Activated naive CD4-positive, alpha-beta T cell treated with anti-CD3 and anti-CD28 coated beads for 36 hours (primary cell): ENCODE measurements around the gene EPN2. TPM values are rescaled to one million over a fixed set of nuclear protein-coding genes. Genes with fewer than 3 reads are reported as not detected.

Source experiments
- CTCF ChIA-PET: fragments of 350-600 bp; sonication (Branson Sonifier 250); formaldehyde crosslinking; loops from one replicate; lab custom pipeline; 2021; ENCODE audit warnings: antibody characterized with exemption; lab: Charles Lee
- DNase-seq: peaks from one replicate; pipeline ENCODE4 v3.0.0-alpha.2; 2020
- H3K27ac Mint-ChIP-seq: one replicate; pipeline ENCODE4 v1.8.0; 2021; ENCODE audit warnings: mild to moderate bottlenecking, mixed read lengths
- H3K27me3 Mint-ChIP-seq: one replicate; pipeline ENCODE4 v1.8.0; 2021; ENCODE audit warnings: low read depth, mixed read lengths
- H3K36me3 Mint-ChIP-seq: one replicate; pipeline ENCODE4 v1.8.0; 2021; ENCODE audit warnings: low read depth, mixed read lengths
- H3K4me1 Mint-ChIP-seq: one replicate; pipeline ENCODE4 v1.8.0; 2021; ENCODE audit warnings: low read depth, mixed read lengths
- H3K4me3 Mint-ChIP-seq: one replicate; pipeline ENCODE4 v1.8.0; 2021; ENCODE audit warnings: mild to moderate bottlenecking, moderate library complexity, mixed read lengths
- H3K9me3 Mint-ChIP-seq: one replicate; pipeline ENCODE4 v1.8.0; 2021; ENCODE audit warnings: mixed read lengths
- intact Hi-C: fragments of 100-400 bp; cut with micrococcal nuclease; formaldehyde crosslinking; loops from one replicate; pipeline ENCODE4 v1.15.1; 2023
- total RNA-seq, 2 experiments: library from RNA; stranded (reverse); gene quantifications; one replicate each; pipeline ENCODE4 v1.2.3, GENCODE V29; 2021

EPN2 gene
- total RNA-seq, 2 experiments from 2014 or later = 5.4 to 5.6 TPM

GRCh38 chr17:19363460-19364035 lies 126.4 kb downstream of the EPN2 start:
- intact Hi-C loops = loop anchor here (2.0 to 10.0 kb wide), 4 partner anchors 285 to 1181 kb away; partner anchors contain the start of genes AKAP10, ALDH3A2 and ALKBH5
- no peak overlapping the region for H3K4me3 Mint-ChIP-seq
- CTCF ChIA-PET = interaction anchor here (0.9 to 5.2 kb wide), 22 partner anchors 9 to 403 kb away, joined by 3 to 85 read pairs (median 4); partner anchors contain the start of genes ALDH3A2 and MAPK7
- DNase-seq = no peak
- no peak overlapping the region for H3K27ac Mint-ChIP-seq
- peaks cover 5% of the 10 kb centered on the region for H3K4me1 Mint-ChIP-seq
- H3K36me3 Mint-ChIP-seq = no peaks in the 10 kb centered on the region
- peaks cover 2% of the 10 kb centered on the region for H3K27me3 Mint-ChIP-seq
- H3K9me3 Mint-ChIP-seq = no peaks in the 10 kb centered on the region

GRCh38 chr17:19364699-19365498 lies 127.7 kb downstream of the EPN2 start:
- H3K4me1 Mint-ChIP-seq = peaks cover 14% of the 10 kb centered on the region
- CTCF ChIA-PET = interaction anchor here (0.6 to 5.2 kb wide), 9 partner anchors 10 to 306 kb away, joined by 3 to 85 read pairs (median 4); partner anchors contain the start of gene MAPK7
- H3K4me3 Mint-ChIP-seq = no peak overlapping the region
- no peak overlapping the region for H3K27ac Mint-ChIP-seq
- H3K27me3 Mint-ChIP-seq = peaks cover 2% of the 10 kb centered on the region
- DNase-seq = no peak
- no peaks in the 10 kb centered on the region for H3K36me3 Mint-ChIP-seq
- intact Hi-C loops = loop anchor here (10.0 kb wide), 1 partner anchor 610 kb away; the partner anchor contains the start of gene AKAP10
- H3K9me3 Mint-ChIP-seq = no peaks in the 10 kb centered on the region

- CTCF ChIA-PET = interaction anchor here (0.6 to 5.2 kb wide), 9 partner anchors 9 to 306 kb away, joined by 3 to 85 read pairs (median 4); partner anchors contain the start of gene MAPK7
- H3K27me3 Mint-ChIP-seq = no peaks in the 10 kb centered on the region
- H3K27ac Mint-ChIP-seq = no peak overlapping the region
- no peaks in the 10 kb centered on the region for H3K36me3 Mint-ChIP-seq
- DNase-seq = no peak
- H3K4me1 Mint-ChIP-seq = peaks cover 20% of the 10 kb centered on the region
- H3K4me3 Mint-ChIP-seq = no peak overlapping the region
- H3K9me3 Mint-ChIP-seq = no peaks in the 10 kb centered on the region
- intact Hi-C loops = loop anchor here (10.0 kb wide), 1 partner anchor 609 kb away; the partner anchor contains the start of gene AKAP10
Observed at GRCh38 chr17:19365499-19365817, 128.3 kb downstream of the EPN2 start.

- no peaks in the 10 kb centered on the region for H3K36me3 Mint-ChIP-seq
- H3K4me3 Mint-ChIP-seq = no peak overlapping the region
- CTCF ChIA-PET = interaction anchor here (0.6 to 5.2 kb wide), 9 partner anchors 9 to 305 kb away, joined by 3 to 85 read pairs (median 4); partner anchors contain the start of gene MAPK7
- H3K27me3 Mint-ChIP-seq = no peaks in the 10 kb centered on the region
- no peak overlapping the region for H3K27ac Mint-ChIP-seq
- no peak for DNase-seq
- peaks cover 24% of the 10 kb centered on the region for H3K4me1 Mint-ChIP-seq
- no peaks in the 10 kb centered on the region for H3K9me3 Mint-ChIP-seq
- intact Hi-C loops = loop anchor here (10.0 kb wide), 1 partner anchor 609 kb away; the partner anchor contains the start of gene AKAP10
Observed at GRCh38 chr17:19365833-19366636, 128.9 kb downstream of the EPN2 start.

DNA sequence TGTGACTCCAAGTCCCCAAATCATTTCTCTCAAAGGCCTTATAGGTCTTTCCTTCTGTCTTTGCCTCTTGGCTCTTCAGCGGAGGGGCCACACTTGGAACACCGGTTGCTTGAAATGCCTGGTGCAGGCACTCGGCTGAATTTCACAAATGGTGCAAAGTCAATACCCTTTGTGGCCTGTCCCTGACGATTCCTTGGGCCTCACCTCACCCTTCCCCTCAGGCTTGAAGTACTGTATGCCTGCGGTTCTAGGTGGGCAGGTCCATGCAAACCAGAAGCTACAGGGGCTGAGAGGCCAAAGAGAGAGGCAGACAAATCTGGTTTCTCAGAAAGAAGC lies 129.4 kb downstream of the EPN2 start:
- no peaks in the 10 kb centered on the region for H3K36me3 Mint-ChIP-seq
- intact Hi-C loops = loop anchor here (10.0 kb wide), 1 partner anchor 608 kb away; the partner anchor contains the start of gene AKAP10
- H3K27me3 Mint-ChIP-seq = no peaks in the 10 kb centered on the region
- H3K27ac Mint-ChIP-seq = no peak overlapping the region
- H3K9me3 Mint-ChIP-seq = no peaks in the 10 kb centered on the region
- CTCF ChIA-PET = interaction anchor here (4.9 to 5.2 kb wide), 2 partner anchors 13 to 80 kb away, joined by 46 to 85 read pairs; partner anchors contain the start of gene MAPK7
- no peak overlapping the region for H3K4me3 Mint-ChIP-seq
- no peak for DNase-seq
- H3K4me1 Mint-ChIP-seq = peaks cover 27% of the 10 kb centered on the region

DNA sequence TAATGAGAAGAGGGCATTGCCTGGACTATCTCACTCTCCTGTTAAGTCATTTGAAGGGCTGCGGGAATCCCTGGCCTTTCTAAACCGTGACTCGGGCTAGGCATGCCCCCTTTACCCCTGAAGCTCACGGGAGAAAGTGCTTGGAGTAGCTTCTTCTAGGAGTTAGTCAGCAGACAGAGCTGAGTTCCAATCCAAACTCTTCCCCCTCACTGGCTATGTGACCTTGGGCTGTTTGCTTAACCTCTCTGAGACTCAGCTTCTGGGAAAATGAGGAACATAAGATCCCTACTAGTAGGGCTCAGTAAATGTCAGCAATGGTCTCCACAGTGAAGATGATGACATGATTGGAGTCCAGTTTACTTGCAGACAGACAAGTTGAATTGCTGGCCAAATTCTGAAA lies 131.1 kb downstream of the EPN2 start:
- Mint-ChIP-seq H3K4me1 (peaks cover 22% of the 10 kb centered on the region), H3K36me3 (no peaks in the 10 kb centered on the region), H3K27me3 (no peaks in the 10 kb centered on the region), H3K4me3 (no peak overlapping the region), H3K27ac (no peak overlapping the region), H3K9me3 (no peaks in the 10 kb centered on the region)
- CTCF ChIA-PET = interaction anchor here (1.1 to 1.3 kb wide), 3 partner anchors 10 to 30 kb away, joined by 3 to 5 read pairs (median 3); partner anchors contain the start of gene MAPK7
- intact Hi-C loops = loop anchor here (10.0 kb wide), 1 partner anchor 607 kb away; the partner anchor contains the start of gene AKAP10
- DNase-seq = no peak

- Mint-ChIP-seq H3K27me3 (no peaks in the 10 kb centered on the region), H3K36me3 (no peaks in the 10 kb centered on the region), H3K4me1 (peaks cover 22% of the 10 kb centered on the region), H3K27ac (no peak overlapping the region), H3K4me3 (no peak overlapping the region), H3K9me3 (no peaks in the 10 kb centered on the region)
- intact Hi-C loops = loop anchor here (10.0 kb wide), 1 partner anchor 606 kb away; the partner anchor contains the start of gene AKAP10
- CTCF ChIA-PET = interaction anchor here (1.1 to 1.8 kb wide), 4 partner anchors 9 to 78 kb away, joined by 3 to 10 read pairs (median 4); partner anchors contain the start of gene MAPK7
- DNase-seq = no peak
Observed at GRCh38 chr17:19369107-19369778, 132.1 kb downstream of the EPN2 start.

DNA sequence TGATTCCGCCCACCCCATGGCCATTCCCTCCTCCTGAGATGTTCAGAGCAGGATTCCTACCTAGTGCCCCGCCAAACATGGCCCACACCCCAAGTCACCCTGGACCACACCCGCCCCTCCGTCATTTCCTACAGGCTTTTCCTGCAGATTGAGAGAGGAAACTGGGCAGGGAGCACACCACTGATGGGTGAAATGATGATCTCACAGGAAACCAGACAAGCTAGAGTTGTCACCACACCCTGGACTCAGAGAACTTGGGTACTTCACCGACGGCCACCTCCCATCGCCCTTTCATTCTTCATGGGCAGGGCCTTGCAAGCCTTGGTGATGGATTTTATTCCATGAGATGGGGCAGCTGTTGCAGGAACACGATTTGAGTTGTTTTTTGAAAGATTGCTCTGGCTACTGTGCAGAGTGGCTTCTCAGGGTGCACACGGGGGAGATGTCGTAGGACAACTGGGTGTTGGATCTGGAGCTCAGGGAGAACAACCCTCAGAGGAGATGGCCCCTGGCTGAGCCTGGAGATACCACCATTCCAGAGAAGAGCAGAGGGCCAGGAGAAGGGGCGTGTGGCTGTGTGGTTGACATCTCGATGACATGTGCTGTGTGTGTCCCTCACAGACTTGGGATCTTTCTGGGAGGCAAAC lies 132.8 kb downstream of the EPN2 start:
- no peaks in the 10 kb centered on the region for H3K27me3 Mint-ChIP-seq
- intact Hi-C loops = loop anchor here (10.0 kb wide), 1 partner anchor 605 kb away; the partner anchor contains the start of gene AKAP10
- H3K36me3 Mint-ChIP-seq = no peaks in the 10 kb centered on the region
- CTCF ChIA-PET = interaction anchor here (1.8 kb wide), 1 partner anchor 77 kb away, joined by 10 read pairs; no protein-coding TSS in a partner anchor
- H3K4me1 Mint-ChIP-seq = peaks cover 22% of the 10 kb centered on the region
- peak; percentile 21 for DNase-seq
- H3K9me3 Mint-ChIP-seq = no peaks in the 10 kb centered on the region
- H3K27ac Mint-ChIP-seq = no peak overlapping the region
- H3K4me3 Mint-ChIP-seq = no peak overlapping the region

DNA sequence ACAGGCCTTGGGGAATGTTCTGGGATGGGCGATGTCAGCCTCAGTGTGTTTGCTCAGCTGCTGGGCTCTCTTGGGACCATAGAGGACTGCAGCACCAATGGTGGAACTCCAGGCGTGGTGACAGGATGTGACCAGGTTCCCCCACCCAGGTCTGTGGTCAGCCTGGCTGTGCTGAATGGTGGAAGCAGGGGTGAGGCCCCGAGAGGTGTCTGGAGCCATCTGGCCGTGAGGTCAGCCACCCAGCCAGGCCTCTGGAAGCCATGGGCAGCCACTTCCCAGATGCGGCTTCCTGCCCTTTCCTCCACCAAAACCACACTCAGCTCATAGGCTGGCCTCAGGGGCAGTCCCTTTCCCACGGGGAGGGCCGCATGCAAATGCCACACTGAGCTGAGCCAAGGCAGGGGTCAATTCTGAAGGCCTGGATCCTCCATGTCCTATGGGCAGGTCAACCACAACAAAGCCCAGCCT lies 133.4 kb downstream of the EPN2 start:
- intact Hi-C loops = no loop called here
- CTCF ChIA-PET = interaction anchor here (1.0 to 1.8 kb wide), 2 partner anchors 8 to 77 kb away, joined by 6 to 10 read pairs; partner anchors contain the start of gene B9D1
- Mint-ChIP-seq H3K4me1 (peaks cover 22% of the 10 kb centered on the region), H3K9me3 (no peaks in the 10 kb centered on the region), H3K4me3 (no peak overlapping the region), H3K27me3 (no peaks in the 10 kb centered on the region), H3K36me3 (no peaks in the 10 kb centered on the region), H3K27ac (no peak overlapping the region)
- DNase-seq = peak; percentile 18

DNA sequence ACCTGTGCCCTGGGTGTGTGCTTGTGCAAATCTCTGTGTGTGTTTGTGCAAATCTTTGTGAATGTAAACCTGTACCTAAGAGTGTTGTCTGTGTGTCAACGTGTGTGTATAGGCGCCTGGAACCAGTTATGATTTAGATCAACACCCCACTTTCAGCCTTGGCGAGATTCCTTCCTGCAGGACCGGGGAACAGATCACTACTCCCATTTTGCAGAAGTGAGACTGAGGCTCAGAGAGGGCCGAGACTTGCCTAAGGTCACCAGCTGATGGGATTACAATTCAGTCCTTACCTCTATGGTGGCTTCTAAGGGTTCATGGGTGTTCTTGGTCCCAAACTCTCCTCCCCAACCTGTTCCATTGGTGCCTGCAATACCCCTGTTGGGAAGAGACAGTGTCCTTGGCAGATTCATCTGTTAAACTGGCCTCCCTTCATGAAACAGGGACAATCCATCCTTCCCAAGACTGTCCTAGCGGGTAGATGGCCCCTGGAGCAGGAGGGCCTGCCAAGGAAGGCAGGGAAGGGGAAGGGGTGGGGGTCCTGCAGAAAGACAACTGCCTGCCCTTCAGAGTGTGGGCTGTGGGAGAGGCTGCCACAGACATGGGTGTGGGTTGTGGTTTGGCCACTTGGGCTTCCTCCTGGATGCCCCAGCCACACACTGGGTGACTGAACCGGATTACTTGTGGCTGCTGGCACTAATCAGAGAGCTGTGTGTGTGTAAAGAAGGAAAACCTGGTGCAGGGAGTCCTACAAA lies 134.3 kb downstream of the EPN2 start:
- no peak for DNase-seq
- Mint-ChIP-seq H3K9me3 (no peaks in the 10 kb centered on the region), H3K4me3 (no peak overlapping the region), H3K36me3 (no peaks in the 10 kb centered on the region), H3K27ac (no peak overlapping the region), H3K4me1 (peaks cover 25% of the 10 kb centered on the region), H3K27me3 (no peaks in the 10 kb centered on the region)
- CTCF ChIA-PET = interaction anchor here (0.5 to 1.0 kb wide), 2 partner anchors 9 to 135 kb away, joined by 3 to 6 read pairs; partner anchors contain the start of gene B9D1
- intact Hi-C loops = no loop called here
